ENCODE results near the gene PRCP. TPM values are rescaled to one million over a fixed set of nuclear protein-coding genes. Genes with fewer than 3 reads are reported as not detected.
A peak's percentile ranks its signal among the peaks of the same experiment; 100 is the strongest.
"Not testable (repeated sequence)": the region's sequence is repeated elsewhere in the genome, so short reads cannot be mapped to it uniquely, and the experiment has no call there.

Gene PRCP
- 23.5 and 27.5 TPM in 2 replicates for total RNA-seq

GRCh38 chr11:82900277-82901164 lies at the start of gene PRCP:
Gene PRCP, minus strand, starts transcription at chr11:82900430. Its CDS starts 28 bp downstream, at chr11:82900402.
- Mint-ChIP-seq H3K4me1 (ENCODE audit: low read depth) (peaks cover 55% of the 10 kb centered on the region), H3K4me3 (ENCODE audit: low read depth) (peak within 1 kb of the TSS; percentile 100), H3K36me3 (ENCODE audit: low read depth) (no peaks in the 10 kb centered on the region), H3K9me3 (no peaks in the 10 kb centered on the region), H3K27me3 (ENCODE audit: low read depth) (no peaks in the 10 kb centered on the region), H3K27ac (peak within 1 kb of the TSS; percentile 100)
- DNase-seq (ENCODE audit: low spot score) = peak; percentile 94
- intact Hi-C loops (cut with micrococcal nuclease) = loop anchor here (1.0 to 2.0 kb wide), 9 partner anchors 20 to 386 kb away; partner anchors contain the start of genes ANKRD42, CCDC90B and RAB30

- peaks cover 21% of the 10 kb centered on the region for H3K36me3 Mint-ChIP-seq (ENCODE audit: low read depth)
- no peak overlapping the region for H3K4me3 Mint-ChIP-seq (ENCODE audit: low read depth)
- intact Hi-C loops (cut with micrococcal nuclease) = no loop called here
- DNase-seq (ENCODE audit: low spot score) = no peak
- H3K27me3 Mint-ChIP-seq (ENCODE audit: low read depth) = peaks cover 21% of the 10 kb centered on the region
- H3K27ac Mint-ChIP-seq = no peak overlapping the region
- no peaks in the 10 kb centered on the region for H3K4me1 Mint-ChIP-seq (ENCODE audit: low read depth)
- H3K9me3 Mint-ChIP-seq = peaks cover 43% of the 10 kb centered on the region
These were observed 49.1 kb upstream of the PRCP start for GRCh38 chr11:82949352-82949751.

DNA sequence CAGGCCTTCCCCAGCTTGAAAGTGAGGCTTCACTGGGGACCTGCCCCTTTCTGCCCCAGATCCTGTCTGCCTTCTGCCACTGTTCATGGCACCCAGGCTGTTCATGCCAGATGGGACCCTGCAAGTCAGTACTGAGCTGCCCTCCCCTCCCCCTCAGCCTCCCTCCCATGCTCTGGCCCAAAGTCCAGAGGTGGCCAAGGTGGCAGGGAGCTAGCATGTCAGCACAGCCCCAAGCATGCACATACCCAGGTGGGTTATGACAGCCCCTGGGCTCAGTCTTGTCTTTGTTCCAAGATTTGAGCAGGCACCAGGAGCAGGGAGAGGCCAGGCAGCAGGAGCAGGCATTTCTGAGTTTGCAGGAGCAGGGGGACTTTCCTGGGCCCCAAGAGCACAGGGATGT lies 45.5 kb upstream of the PRCP start:
- Mint-ChIP-seq H3K27ac (no peak overlapping the region), H3K36me3 (ENCODE audit: low read depth) (no peaks in the 10 kb centered on the region), H3K9me3 (peaks cover 20% of the 10 kb centered on the region), H3K4me1 (ENCODE audit: low read depth) (peaks cover 3% of the 10 kb centered on the region), H3K27me3 (ENCODE audit: low read depth) (peaks cover 18% of the 10 kb centered on the region), H3K4me3 (ENCODE audit: low read depth) (no peak overlapping the region)
- no peak for DNase-seq (ENCODE audit: low spot score)
- intact Hi-C loops (cut with micrococcal nuclease) = no loop called here

- H3K27ac Mint-ChIP-seq; H3K36me3 Mint-ChIP-seq (ENCODE audit: low read depth); H3K4me3 Mint-ChIP-seq (ENCODE audit: low read depth); intact Hi-C loops (cut with micrococcal nuclease); H3K4me1 Mint-ChIP-seq (ENCODE audit: low read depth); DNase-seq (ENCODE audit: low spot score): not testable (repeated sequence)
- H3K9me3 Mint-ChIP-seq = peaks cover 18% of the 10 kb centered on the region
- H3K27me3 Mint-ChIP-seq (ENCODE audit: low read depth) = peaks cover 18% of the 10 kb centered on the region
These were observed 44.8 kb upstream of the PRCP start for GRCh38 chr11:82945041-82945440.

GRCh38 chr11:82944198-82944597 lies 44.0 kb upstream of the PRCP start:
- H3K36me3 Mint-ChIP-seq (ENCODE audit: low read depth) = no peaks in the 10 kb centered on the region
- no peak overlapping the region for H3K27ac Mint-ChIP-seq
- peaks cover 8% of the 10 kb centered on the region for H3K4me1 Mint-ChIP-seq (ENCODE audit: low read depth)
- no peak for DNase-seq (ENCODE audit: low spot score)
- peaks cover 14% of the 10 kb centered on the region for H3K27me3 Mint-ChIP-seq (ENCODE audit: low read depth)
- H3K9me3 Mint-ChIP-seq = peaks cover 13% of the 10 kb centered on the region
- intact Hi-C loops (cut with micrococcal nuclease) = no loop called here
- no peak overlapping the region for H3K4me3 Mint-ChIP-seq (ENCODE audit: low read depth)

DNA sequence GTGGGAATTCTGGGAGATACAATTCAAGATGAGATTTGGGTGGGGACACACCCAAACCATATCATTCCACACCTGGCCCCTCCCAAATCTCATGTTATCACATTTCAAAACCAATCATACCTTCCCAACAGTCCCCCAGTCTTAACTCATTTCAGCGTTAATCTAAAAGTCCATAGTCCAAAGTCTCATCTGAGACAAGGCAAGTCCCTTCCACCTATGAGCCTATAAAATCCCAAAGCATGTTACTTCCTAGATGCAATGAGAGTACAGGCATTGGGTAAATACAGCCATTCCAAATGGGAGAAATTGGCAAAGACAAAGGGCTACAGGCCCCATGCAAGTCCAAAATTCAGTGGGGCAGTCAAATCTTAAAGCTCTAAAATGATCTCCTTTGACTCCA lies 43.2 kb upstream of the PRCP start:
- H3K27me3 Mint-ChIP-seq (ENCODE audit: low read depth) = peaks cover 12% of the 10 kb centered on the region
- H3K4me1 Mint-ChIP-seq (ENCODE audit: low read depth); H3K4me3 Mint-ChIP-seq (ENCODE audit: low read depth); H3K27ac Mint-ChIP-seq; H3K36me3 Mint-ChIP-seq (ENCODE audit: low read depth); DNase-seq (ENCODE audit: low spot score); intact Hi-C loops (cut with micrococcal nuclease): not testable (repeated sequence)
- peaks cover 13% of the 10 kb centered on the region for H3K9me3 Mint-ChIP-seq

DNA sequence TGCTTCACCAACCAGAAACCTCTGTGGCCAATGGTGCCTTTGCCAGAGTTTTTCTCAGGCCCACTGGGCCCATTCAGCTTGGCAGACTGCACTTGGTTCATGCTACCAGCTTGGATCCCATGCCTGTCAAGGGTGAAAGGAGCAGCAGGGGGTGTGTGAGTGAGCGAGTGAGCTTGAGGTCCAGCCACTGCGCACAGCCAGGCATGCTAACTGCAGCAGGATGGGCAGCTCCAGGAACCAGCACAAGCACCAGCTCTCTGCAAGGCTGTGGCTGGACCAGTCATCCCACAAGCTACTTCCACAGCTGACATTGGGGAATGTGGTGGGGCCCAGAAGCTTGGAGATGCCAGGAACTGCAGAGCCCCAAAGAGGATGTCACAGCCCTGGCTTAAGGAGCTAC lies 42.1 kb upstream of the PRCP start:
- Mint-ChIP-seq H3K36me3 (ENCODE audit: low read depth) (peaks cover 4% of the 10 kb centered on the region), H3K4me1 (ENCODE audit: low read depth) (peaks cover 8% of the 10 kb centered on the region), H3K9me3 (peaks cover 13% of the 10 kb centered on the region), H3K4me3 (ENCODE audit: low read depth) (no peak overlapping the region), H3K27me3 (ENCODE audit: low read depth) (peaks cover 9% of the 10 kb centered on the region), H3K27ac (no peak overlapping the region)
- intact Hi-C loops (cut with micrococcal nuclease) = no loop called here
- DNase-seq (ENCODE audit: low spot score) = no peak

DNA sequence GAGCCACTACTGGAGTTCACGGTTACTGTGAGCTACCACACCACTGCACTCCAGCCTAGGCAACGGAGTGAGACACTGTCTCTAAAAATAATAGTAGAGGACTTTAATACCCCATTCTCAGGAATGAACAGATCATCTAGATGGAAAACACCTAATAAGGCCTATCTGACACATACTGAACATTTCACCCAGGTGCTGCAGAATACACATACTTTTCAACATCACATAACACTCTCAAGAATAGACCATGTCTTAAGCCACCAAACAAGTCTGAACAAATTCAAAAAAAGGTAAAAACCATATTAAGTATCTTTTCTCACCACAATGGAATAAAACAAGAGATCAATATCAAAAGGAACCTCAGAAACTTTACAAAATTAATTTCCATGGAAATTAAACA lies 39.2 kb upstream of the PRCP start:
- H3K4me1 Mint-ChIP-seq (ENCODE audit: low read depth) = peaks cover 8% of the 10 kb centered on the region
- H3K9me3 Mint-ChIP-seq = peaks cover 13% of the 10 kb centered on the region
- peaks cover 16% of the 10 kb centered on the region for H3K36me3 Mint-ChIP-seq (ENCODE audit: low read depth)
- no peak for DNase-seq (ENCODE audit: low spot score)
- H3K4me3 Mint-ChIP-seq (ENCODE audit: low read depth) = no peak overlapping the region
- H3K27me3 Mint-ChIP-seq (ENCODE audit: low read depth) = no peaks in the 10 kb centered on the region
- intact Hi-C loops (cut with micrococcal nuclease) = no loop called here
- no peak overlapping the region for H3K27ac Mint-ChIP-seq

- no peak for DNase-seq (ENCODE audit: low spot score)
- H3K9me3 Mint-ChIP-seq = peaks cover 13% of the 10 kb centered on the region
- no peak overlapping the region for H3K4me3 Mint-ChIP-seq (ENCODE audit: low read depth)
- peaks cover 32% of the 10 kb centered on the region for H3K36me3 Mint-ChIP-seq (ENCODE audit: low read depth)
- no peaks in the 10 kb centered on the region for H3K27me3 Mint-ChIP-seq (ENCODE audit: low read depth)
- H3K27ac Mint-ChIP-seq = no peak overlapping the region
- H3K4me1 Mint-ChIP-seq (ENCODE audit: low read depth) = peaks cover 16% of the 10 kb centered on the region
- intact Hi-C loops (cut with micrococcal nuclease) = no loop called here
These were observed 37.3 kb upstream of the PRCP start for GRCh38 chr11:82937554-82937953.

GRCh38 chr11:82936261-82936660 lies 36.0 kb upstream of the PRCP start:
- Mint-ChIP-seq H3K4me1 (ENCODE audit: low read depth) (peaks cover 26% of the 10 kb centered on the region), H3K27me3 (ENCODE audit: low read depth) (no peaks in the 10 kb centered on the region), H3K9me3 (peaks cover 6% of the 10 kb centered on the region), H3K36me3 (ENCODE audit: low read depth) (peaks cover 43% of the 10 kb centered on the region), H3K4me3 (ENCODE audit: low read depth) (no peak overlapping the region), H3K27ac (no peak overlapping the region)
- DNase-seq (ENCODE audit: low spot score) = no peak
- intact Hi-C loops (cut with micrococcal nuclease) = no loop called here

- no peaks in the 10 kb centered on the region for H3K9me3 Mint-ChIP-seq
- DNase-seq (ENCODE audit: low spot score) = no peak
- H3K27me3 Mint-ChIP-seq (ENCODE audit: low read depth) = no peaks in the 10 kb centered on the region
- no peak overlapping the region for H3K27ac Mint-ChIP-seq
- intact Hi-C loops (cut with micrococcal nuclease) = loop anchor here (2.0 kb wide), 1 partner anchor 46 kb away; no protein-coding TSS in a partner anchor
- no peak overlapping the region for H3K4me3 Mint-ChIP-seq (ENCODE audit: low read depth)
- peaks cover 20% of the 10 kb centered on the region for H3K4me1 Mint-ChIP-seq (ENCODE audit: low read depth)
- H3K36me3 Mint-ChIP-seq (ENCODE audit: low read depth) = peaks cover 45% of the 10 kb centered on the region
These were observed 32.3 kb upstream of the PRCP start for GRCh38 chr11:82932564-82932963.

DNA sequence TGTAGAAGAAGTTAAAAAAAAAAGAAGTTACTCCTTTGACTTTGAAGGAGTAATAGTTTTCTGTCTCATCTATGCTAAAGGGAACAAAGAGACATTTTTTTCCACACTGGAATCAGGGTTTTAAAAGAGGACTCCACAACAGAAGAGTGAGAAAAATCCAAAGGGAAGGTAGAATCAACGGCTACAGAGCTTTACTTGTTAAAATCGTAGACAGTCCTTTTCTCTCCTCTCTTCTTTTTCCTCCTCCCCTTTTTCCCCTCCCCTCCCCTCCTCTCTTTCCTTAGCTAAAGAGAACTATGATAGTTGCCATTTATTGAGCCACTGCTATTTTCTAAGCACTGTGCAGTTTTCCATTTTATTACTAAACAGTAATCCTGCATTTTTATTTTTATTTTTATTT lies 30.5 kb upstream of the PRCP start:
- H3K9me3 Mint-ChIP-seq = no peaks in the 10 kb centered on the region
- H3K4me1 Mint-ChIP-seq (ENCODE audit: low read depth) = peaks cover 25% of the 10 kb centered on the region
- H3K27me3 Mint-ChIP-seq (ENCODE audit: low read depth) = no peaks in the 10 kb centered on the region
- no peak overlapping the region for H3K27ac Mint-ChIP-seq
- DNase-seq (ENCODE audit: low spot score) = no peak
- peaks cover 47% of the 10 kb centered on the region for H3K36me3 Mint-ChIP-seq (ENCODE audit: low read depth)
- no peak overlapping the region for H3K4me3 Mint-ChIP-seq (ENCODE audit: low read depth)
- intact Hi-C loops (cut with micrococcal nuclease) = no loop called here

- intact Hi-C loops (cut with micrococcal nuclease) = no loop called here
- Mint-ChIP-seq H3K9me3 (no peaks in the 10 kb centered on the region), H3K36me3 (ENCODE audit: low read depth) (peaks cover 47% of the 10 kb centered on the region), H3K27ac (no peak overlapping the region), H3K4me3 (ENCODE audit: low read depth) (no peak overlapping the region), H3K4me1 (ENCODE audit: low read depth) (peaks cover 25% of the 10 kb centered on the region), H3K27me3 (ENCODE audit: low read depth) (no peaks in the 10 kb centered on the region)
- DNase-seq (ENCODE audit: low spot score) = no peak
These were observed 30.0 kb upstream of the PRCP start for GRCh38 chr11:82930229-82930628.
